ENCODE results near the gene CILP2.

CILP2 gene

GRCh38 chr19:19567391-19567790 lies 29.3 kb downstream of the CILP2 start:
- DNase-seq: no peak

- DNase-seq: no peak
Measured at GRCh38 chr19:19568802-19569756, 31.0 kb downstream of the CILP2 start.

GRCh38 chr19:19570571-19570970 lies 32.5 kb downstream of the CILP2 start:
- no peak for DNase-seq

- DNase-seq: no peak
Measured at GRCh38 chr19:19571071-19571786, 33.2 kb downstream of the CILP2 start.

GRCh38 chr19:19575411-19575810 lies 37.3 kb downstream of the CILP2 start:
- no peak for DNase-seq

- DNase-seq: no peak
Measured at GRCh38 chr19:19578252-19578651, 40.2 kb downstream of the CILP2 start.

GRCh38 chr19:19579533-19580361 lies 41.7 kb downstream of the CILP2 start:
- no peak for DNase-seq

- DNase-seq: no peak
Measured at GRCh38 chr19:19580418-19580817, 42.4 kb downstream of the CILP2 start.

- DNase-seq: no peak
Measured at GRCh38 chr19:19581391-19581790, 43.3 kb downstream of the CILP2 start.

- no peak for DNase-seq
Measured at GRCh38 chr19:19582471-19582870, 44.4 kb downstream of the CILP2 start.

- no peak for DNase-seq
Measured at GRCh38 chr19:19584356-19584755, 46.3 kb downstream of the CILP2 start.

- no peak for DNase-seq
Measured at GRCh38 chr19:19587771-19588170, 49.7 kb downstream of the CILP2 start.

GRCh38 chr19:19588546-19588945 lies 50.5 kb downstream of the CILP2 start:
- DNase-seq: no peak

- peak; percentile 49 to 91 (median 64) for DNase-seq
Measured at GRCh38 chr19:19591133-19591825, 53.2 kb downstream of the CILP2 start.

- no peak for DNase-seq
Measured at GRCh38 chr19:19592690-19593089, 54.6 kb downstream of the CILP2 start.

- peak in 1 of 5 donors; percentile 55 for DNase-seq
Measured at GRCh38 chr19:19594381-19594780, 56.3 kb downstream of the CILP2 start.

- DNase-seq: no peak
Measured at GRCh38 chr19:19595171-19595701, 57.2 kb downstream of the CILP2 start.

Data from T-helper 1 cell (primary cell).